H9 (cell line): ENCODE measurements around the gene CYB5RL. TPM values are rescaled to one million over a fixed set of nuclear protein-coding genes. Genes with fewer than 3 reads are reported as not detected.

ENCODE experiments used
- DNase-seq: peaks from one replicate; pipeline ENCODE4 v3.0.0-alpha.2; 2017
- H2AFZ ChIP-seq: one replicate; pipeline ENCODE4 v1.6.1; 2013; ENCODE audit warnings: mild to moderate bottlenecking, low read length, control low read depth, moderate library complexity
- H2AK5ac ChIP-seq: 2 replicates; pipeline ENCODE4 v1.6.1; 2013; ENCODE audit warnings: low read length, control low read depth, mixed read lengths; ENCODE audit not compliant: insufficient read length
- H2BK120ac ChIP-seq: one replicate; pipeline ENCODE4 v1.6.1; 2013; ENCODE audit warnings: low read depth, mild to moderate bottlenecking, low read length, control low read depth, inconsistent platforms; ENCODE audit not compliant: poor library complexity, severe bottlenecking
- H2BK12ac ChIP-seq: 2 replicates; pipeline ENCODE4 v1.6.1; 2013; ENCODE audit warnings: low read length, control low read depth, mixed read lengths, low read depth; ENCODE audit not compliant: insufficient read length
- H2BK15ac ChIP-seq: 2 replicates; pipeline ENCODE4 v1.6.1; 2013; ENCODE audit warnings: low read depth, low read length, control low read depth
- H2BK20ac ChIP-seq: one replicate; pipeline ENCODE4 v1.6.1; 2013; ENCODE audit warnings: low read depth, mild to moderate bottlenecking, low read length, control low read depth, inconsistent platforms; ENCODE audit not compliant: poor library complexity, severe bottlenecking
- H2BK5ac ChIP-seq: 2 replicates; pipeline ENCODE4 v1.6.1; 2013; ENCODE audit warnings: low read length, control low read depth, mixed read lengths; ENCODE audit not compliant: insufficient read length
- H3K14ac ChIP-seq: 2 replicates; pipeline ENCODE4 v1.6.1; 2013; ENCODE audit warnings: low read length, control low read depth; ENCODE audit not compliant: insufficient read depth
- H3K18ac ChIP-seq: 2 replicates; pipeline ENCODE4 v1.6.1; 2013; ENCODE audit warnings: low read depth, mild to moderate bottlenecking, mixed read lengths, low read length, control low read depth; ENCODE audit not compliant: insufficient read length
- H3K23ac ChIP-seq: 2 replicates; pipeline ENCODE4 v1.6.1; 2013; ENCODE audit warnings: low read length, control low read depth, mixed read lengths, low read depth; ENCODE audit not compliant: insufficient read length
- H3K23me2 ChIP-seq: 2 replicates; pipeline ENCODE4 v1.6.1; 2013; ENCODE audit warnings: low read depth, mild to moderate bottlenecking, mixed read lengths, low read length, control low read depth; ENCODE audit not compliant: insufficient read length, poor library complexity, severe bottlenecking
- H3K27ac ChIP-seq: 2 replicates; pipeline ENCODE4 v1.5.1; 2013; ENCODE audit warnings: low read length, control low read depth, mixed read lengths, low read depth; ENCODE audit not compliant: insufficient read length
- H3K27me3 ChIP-seq: 2 replicates; pipeline ENCODE4 v1.6.1; 2013; ENCODE audit warnings: low read length, control low read depth, inconsistent platforms; ENCODE audit not compliant: insufficient read depth
- H3K4ac ChIP-seq: 2 replicates; pipeline ENCODE4 v1.6.1; 2013; ENCODE audit warnings: low read depth, mild to moderate bottlenecking, control low read depth, inconsistent platforms, low read length, moderate library complexity
- H3K4me1 ChIP-seq: 2 replicates; pipeline ENCODE4 v1.6.1; 2013; ENCODE audit warnings: low read length, control low read depth, inconsistent platforms; ENCODE audit not compliant: insufficient read depth
- H3K4me2 ChIP-seq: 2 replicates; pipeline ENCODE4 v1.6.1; 2013; ENCODE audit warnings: low read length, control low read depth, mixed read lengths; ENCODE audit not compliant: insufficient read length, insufficient read depth
- H3K56ac ChIP-seq: 2 replicates; pipeline ENCODE4 v1.6.1; 2013; ENCODE audit warnings: low read depth, mild to moderate bottlenecking, mixed read lengths, low read length, control low read depth; ENCODE audit not compliant: insufficient read length
- H3K79me1 ChIP-seq: 2 replicates; pipeline ENCODE4 v1.6.1; 2013; ENCODE audit warnings: low read depth, mild to moderate bottlenecking, moderate library complexity, low read length, control low read depth, inconsistent platforms; ENCODE audit not compliant: insufficient read depth, poor library complexity, severe bottlenecking
- H3K79me2 ChIP-seq: 2 replicates; pipeline ENCODE4 v1.6.1; 2013; ENCODE audit warnings: low read length, control low read depth, inconsistent platforms; ENCODE audit not compliant: insufficient read depth
- H3K9ac ChIP-seq: 2 replicates; pipeline ENCODE4 v1.6.1; 2013; ENCODE audit warnings: low read length, control low read depth, mixed read lengths; ENCODE audit not compliant: insufficient read length; ENCODE audit errors: extremely low read depth
- H3K9me3 ChIP-seq: one replicate; pipeline ENCODE4 v1.6.1; 2013; ENCODE audit warnings: low read depth, low read length, inconsistent platforms; ENCODE audit not compliant: control insufficient read depth
- H3T11ph ChIP-seq: one replicate; pipeline ENCODE4 v1.6.1; 2013; ENCODE audit warnings: mild to moderate bottlenecking, low read length, control low read depth, inconsistent platforms
- H4K20me1 ChIP-seq: one replicate; pipeline ENCODE4 v1.6.1; 2013; ENCODE audit not compliant: control insufficient read depth, insufficient read length, insufficient read depth
- H4K5ac ChIP-seq: 2 replicates; pipeline ENCODE4 v1.6.1; 2013; ENCODE audit warnings: low read depth, mild to moderate bottlenecking, mixed read lengths, low read length, control low read depth; ENCODE audit not compliant: insufficient read length
- H4K8ac ChIP-seq: replicated peaks from 2 replicates; pipeline ENCODE4 v1.6.1; 2013; ENCODE audit warnings: low read length, control low read depth, mixed read lengths, low read depth; ENCODE audit not compliant: insufficient read length
- H4K91ac ChIP-seq: 2 replicates; pipeline ENCODE4 v1.6.1; 2013; ENCODE audit warnings: low read depth, mild to moderate bottlenecking, moderate library complexity, mixed read lengths, low read length, control low read depth; ENCODE audit not compliant: insufficient read length
- H3K27ac Mint-ChIP-seq, 3 experiments: 2 replicates in 2 of 3; 3 replicates in 1 of 3; pipeline ENCODE4 v1.8.0; 2020 to 2021; ENCODE audit warnings: mixed read lengths in 3 of 3, mild to moderate bottlenecking in 1 of 3, moderate library complexity in 1 of 3
- H3K27me3 Mint-ChIP-seq: 2 replicates; pipeline ENCODE4 v1.8.0; 2021; ENCODE audit warnings: low read depth, mild to moderate bottlenecking, moderate library complexity, mixed read lengths
- H3K36me3 Mint-ChIP-seq, 3 experiments: 2 replicates in 2 of 3; 3 replicates in 1 of 3; pipeline ENCODE4 v1.8.0; 2020 to 2021; ENCODE audit warnings: low read depth in 3 of 3, mixed read lengths in 3 of 3; ENCODE audit not compliant: insufficient read depth in 1 of 3
- H3K4me1 Mint-ChIP-seq, 2 experiments: 2 replicates each; pipeline ENCODE4 v1.8.0; 2020; ENCODE audit warnings: mixed read lengths in 2 of 2
- H3K4me3 Mint-ChIP-seq, 2 experiments: 2 replicates in 1 of 2; 3 replicates in 1 of 2; pipeline ENCODE4 v1.8.0; 2020 to 2021; ENCODE audit warnings: mild to moderate bottlenecking in 2 of 2, mixed read lengths in 2 of 2, moderate library complexity in 1 of 2
- H3K9me3 Mint-ChIP-seq, 2 experiments: 2 replicates in 1 of 2; 3 replicates in 1 of 2; pipeline ENCODE4 v1.8.0; 2020; ENCODE audit warnings: mild to moderate bottlenecking in 2 of 2, mixed read lengths in 2 of 2, moderate library complexity in 1 of 2
- WGBS: extraction: QIAGEN DNeasy Blood & Tissue Kit; methylation state at CpG from one replicate; pipeline ENCODE4 v1.1.7; 2013; ENCODE audit warnings: missing lambda C conversion rate, low lambda C conversion rate, mixed read lengths; ENCODE audit not compliant: insufficient read length; ENCODE audit errors: extremely low coverage; 5-methylcytosine and 5-hydroxymethylcytosine counted together
- total RNA-seq: library from RNA; stranded (reverse); gene quantifications from 2 replicates; pipeline ENCODE4 v1.2.1, GENCODE V29; 2021
- TF ChIP-seq, protein P1 (sequence below): fragments of 200-600 bp; sonication (generic); conservative IDR thresholded peaks from 3 replicates; pipeline ENCODE4 v1.8.0; 2021; ENCODE audit warnings: antibody characterized with exemption, mild to moderate bottlenecking

CYB5RL gene
- total RNA-seq, 1 experiment from 2014 or later = 12.6 TPM

- no peak within 1 kb of the TSS for H3K23ac ChIP-seq
These were observed 47.1 kb downstream of the CYB5RL start, which contains the start of gene CDCP2 for GRCh38 chr1:54152696-54153095. Gene CDCP2 (minus strand): TSS chr1:54153000. CDS start chr1:54152922, 78 bp downstream.

More at GRCh38 chr1:54152696-54153095, 47.1 kb downstream of the CYB5RL start, which contains the start of gene CDCP2:
- Histone ChIP-seq H2BK12ac (no peak within 1 kb of the TSS), H4K91ac (no peak within 1 kb of the TSS), H4K5ac (no peak within 1 kb of the TSS), H3K79me2 (no peaks in the 10 kb centered on the region), H3K56ac (no peak within 1 kb of the TSS), H2BK15ac (no peak within 1 kb of the TSS), H3K79me1 (no peaks in the 10 kb centered on the region), H2BK5ac (no peak within 1 kb of the TSS), H3K27ac (no peak within 1 kb of the TSS), H3K27me3 (no peaks in the 10 kb centered on the region), H3K23me2 (no peaks in the 10 kb centered on the region), H3K4ac (no peak within 1 kb of the TSS), H4K8ac (no peak within 1 kb of the TSS), H4K20me1 (no peaks in the 10 kb centered on the region), H3T11ph (no peak within 1 kb of the TSS), H2BK120ac (no peak within 1 kb of the TSS), H3K14ac (no peak within 1 kb of the TSS), H3K9ac (no peak within 1 kb of the TSS), H2AFZ (no peak within 1 kb of the TSS), H3K4me1 (peaks cover 4% of the 10 kb centered on the region; the same call in 1 of the 2 replicates), H2BK20ac (no peak within 1 kb of the TSS), H2AK5ac (no peak within 1 kb of the TSS), H3K4me2 (no peak within 1 kb of the TSS), H3K18ac (no peak within 1 kb of the TSS), H3K9me3 (no peaks in the 10 kb centered on the region)
- Mint-ChIP-seq H3K4me1 (peaks cover 13 to 14% of the 10 kb centered on the region in 2 experiments), H3K27ac (peak within 1 kb of the TSS in 1 of 3 experiments; percentile 17; a peak in 1 of 7 replicates), H3K36me3 (no peaks in the 10 kb centered on the region), H3K4me3 (no peak within 1 kb of the TSS), H3K9me3 (no peaks in the 10 kb centered on the region), H3K27me3 (peaks cover 14% of the 10 kb centered on the region)
- no CpG with 5 or more reads among the region's 5 CpGs for WGBS
- TF ChIP-seq, protein P1, sequence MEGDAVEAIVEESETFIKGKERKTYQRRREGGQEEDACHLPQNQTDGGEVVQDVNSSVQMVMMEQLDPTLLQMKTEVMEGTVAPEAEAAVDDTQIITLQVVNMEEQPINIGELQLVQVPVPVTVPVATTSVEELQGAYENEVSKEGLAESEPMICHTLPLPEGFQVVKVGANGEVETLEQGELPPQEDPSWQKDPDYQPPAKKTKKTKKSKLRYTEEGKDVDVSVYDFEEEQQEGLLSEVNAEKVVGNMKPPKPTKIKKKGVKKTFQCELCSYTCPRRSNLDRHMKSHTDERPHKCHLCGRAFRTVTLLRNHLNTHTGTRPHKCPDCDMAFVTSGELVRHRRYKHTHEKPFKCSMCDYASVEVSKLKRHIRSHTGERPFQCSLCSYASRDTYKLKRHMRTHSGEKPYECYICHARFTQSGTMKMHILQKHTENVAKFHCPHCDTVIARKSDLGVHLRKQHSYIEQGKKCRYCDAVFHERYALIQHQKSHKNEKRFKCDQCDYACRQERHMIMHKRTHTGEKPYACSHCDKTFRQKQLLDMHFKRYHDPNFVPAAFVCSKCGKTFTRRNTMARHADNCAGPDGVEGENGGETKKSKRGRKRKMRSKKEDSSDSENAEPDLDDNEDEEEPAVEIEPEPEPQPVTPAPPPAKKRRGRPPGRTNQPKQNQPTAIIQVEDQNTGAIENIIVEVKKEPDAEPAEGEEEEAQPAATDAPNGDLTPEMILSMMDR = no peak
- DNase-seq = no peak
